Measurements from ENCODE around the gene CDCA8. TPM values are rescaled to one million over a fixed set of nuclear protein-coding genes. Genes with fewer than 3 reads are reported as not detected.
"Not testable (repeated sequence)": the region's sequence is repeated elsewhere in the genome, so short reads cannot be mapped to it uniquely, and the experiment has no call there.

CDCA8 gene
- total RNA-seq, 2 donors from 2014 or later, result 29.8 to 60.4 TPM

DNA sequence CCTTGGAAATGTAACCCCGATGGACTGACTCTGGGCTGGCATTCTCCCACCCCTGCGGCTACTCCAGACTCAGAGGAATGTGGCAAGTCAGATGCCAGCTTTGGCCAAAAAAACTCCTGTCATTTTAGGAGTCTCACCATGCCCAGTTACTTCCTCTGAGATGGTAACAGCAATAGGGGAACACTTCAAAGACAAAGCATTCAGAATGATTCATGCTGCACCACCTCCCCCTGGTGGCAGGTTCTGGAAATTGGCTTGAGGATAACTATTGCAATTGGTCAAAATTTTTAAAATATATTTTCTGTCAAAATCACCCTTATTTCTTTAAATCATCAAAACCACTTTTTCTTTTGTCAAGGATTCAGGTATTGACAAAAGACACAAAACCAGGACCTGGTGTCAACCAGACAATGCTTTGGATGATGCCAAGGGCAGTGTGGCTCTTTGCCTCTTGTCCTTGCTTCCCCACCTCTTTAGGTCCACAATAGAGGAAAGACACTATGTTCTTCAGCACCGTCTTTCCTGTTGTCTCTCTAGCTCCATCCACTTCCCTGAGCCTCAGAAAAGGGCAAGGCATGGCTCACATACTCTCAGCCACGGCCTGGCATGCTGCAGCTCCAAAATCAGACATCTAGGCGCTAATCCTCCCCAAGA, 9.9 kb upstream of the CDCA8 start:
- Mint-ChIP-seq H3K27me3 (no peaks in the 10 kb centered on the region), H3K4me1 (ENCODE audit: low read depth in 2 of 2) (peaks cover 4 to 5% of the 10 kb centered on the region in 2 donors), H3K27ac (no peak overlapping the region), H3K36me3 (peaks cover 10% of the 10 kb centered on the region), H3K9me3 (no peaks in the 10 kb centered on the region), H3K4me3 (no peak overlapping the region)
- peak; percentile 63 to 64 for ATAC-seq
- DNase-seq (ENCODE audit: low spot score), result no peak

DNA sequence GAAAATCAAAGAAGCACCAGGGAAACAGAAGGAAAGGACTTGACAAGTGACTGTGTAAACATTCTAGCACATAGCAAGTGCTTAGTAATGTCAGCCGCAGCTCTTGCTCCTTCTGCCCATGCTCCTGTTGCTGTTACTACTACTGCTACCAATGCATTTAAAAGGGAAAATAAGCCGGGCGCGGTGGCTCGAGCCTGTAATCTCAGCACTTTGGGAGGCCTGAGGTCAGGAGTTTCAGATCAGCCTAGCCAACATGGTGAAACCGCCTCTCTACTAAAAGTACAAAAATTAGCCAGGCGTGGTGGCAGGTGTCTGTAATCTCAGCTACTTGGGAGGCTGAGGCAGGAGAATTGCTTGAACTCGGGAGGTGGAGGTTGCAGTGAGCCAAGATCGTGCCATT, 8.1 kb upstream of the CDCA8 start:
- not testable (repeated sequence) for H3K9me3 Mint-ChIP-seq, H3K4me3 Mint-ChIP-seq
- H3K36me3 Mint-ChIP-seq, result peaks cover 16% of the 10 kb centered on the region

GRCh38 chr1:37685722-37686121, 6.6 kb upstream of the CDCA8 start:
- Mint-ChIP-seq H3K27me3 (no peaks in the 10 kb centered on the region), H3K4me1 (ENCODE audit: low read depth in 2 of 2) (peaks cover 22 to 23% of the 10 kb centered on the region in 2 donors), H3K36me3 (peaks cover 16% of the 10 kb centered on the region), H3K4me3 (no peak overlapping the region), H3K27ac (no peak overlapping the region), H3K9me3 (no peaks in the 10 kb centered on the region)
- DNase-seq (ENCODE audit: low spot score) (no peak), ATAC-seq (no peak)

More for the DNA sequence above, 8.1 kb upstream of the CDCA8 start:
- not testable (repeated sequence) for ATAC-seq; H3K27me3 Mint-ChIP-seq; DNase-seq (ENCODE audit: low spot score); H3K27ac Mint-ChIP-seq
- H3K4me1 Mint-ChIP-seq (ENCODE audit: low read depth in 2 of 2), result peaks cover 11% of the 10 kb centered on the region in 2 donors

- H3K9me3 Mint-ChIP-seq; DNase-seq (ENCODE audit: low spot score); H3K27me3 Mint-ChIP-seq; H3K4me3 Mint-ChIP-seq; ATAC-seq: not testable (repeated sequence)
- Mint-ChIP-seq H3K27ac (peak overlapping the region; percentile 36 to 67), H3K4me1 (ENCODE audit: low read depth in 2 of 2) (peaks cover 32 to 34% of the 10 kb centered on the region in 2 donors), H3K36me3 (peaks cover 16% of the 10 kb centered on the region)
Observed at GRCh38 chr1:37687764-37688163, 4.6 kb upstream of the CDCA8 start.

DNA sequence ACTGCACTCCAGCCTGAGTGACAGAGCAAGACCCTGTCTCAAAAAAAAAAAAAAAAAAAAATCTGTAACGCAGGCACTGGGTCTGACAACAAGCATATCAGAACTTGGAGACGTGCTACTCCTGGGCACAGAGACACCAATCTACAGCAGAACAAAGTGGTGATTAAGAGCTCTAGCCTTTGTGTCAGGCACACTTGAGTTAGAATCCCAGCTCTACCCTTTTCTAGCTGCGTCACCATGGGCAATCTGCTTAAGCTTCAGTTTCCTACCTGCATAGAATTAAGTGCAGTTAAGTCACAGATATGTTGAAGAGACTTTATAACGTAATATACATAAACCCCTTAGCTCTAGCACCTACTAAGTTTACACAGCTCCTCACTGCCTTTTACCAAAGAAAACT, 3.4 kb upstream of the CDCA8 start:
- ATAC-seq (no peak), DNase-seq (ENCODE audit: low spot score) (no peak)
- Mint-ChIP-seq H3K4me3 (peak overlapping the region; percentile 96), H3K27ac (peak overlapping the region; percentile 85 to 96), H3K4me1 (ENCODE audit: low read depth in 2 of 2) (peaks cover 28 to 34% of the 10 kb centered on the region in 2 donors), H3K9me3 (no peaks in the 10 kb centered on the region), H3K36me3 (peaks cover 16% of the 10 kb centered on the region), H3K27me3 (no peaks in the 10 kb centered on the region)

- peak; percentile 2 to 16 for ATAC-seq
- DNase-seq (ENCODE audit: low spot score), result peak; percentile 69
- Mint-ChIP-seq H3K27me3 (no peaks in the 10 kb centered on the region), H3K9me3 (no peaks in the 10 kb centered on the region), H3K27ac (peak overlapping the region; percentile 85 to 96), H3K36me3 (peaks cover 6% of the 10 kb centered on the region), H3K4me3 (peak overlapping the region; percentile 96), H3K4me1 (ENCODE audit: low read depth in 2 of 2) (peaks cover 27 to 30% of the 10 kb centered on the region in 2 donors)
Observed at GRCh38 chr1:37691497-37692077, 729 bp upstream of the CDCA8 start.

DNA sequence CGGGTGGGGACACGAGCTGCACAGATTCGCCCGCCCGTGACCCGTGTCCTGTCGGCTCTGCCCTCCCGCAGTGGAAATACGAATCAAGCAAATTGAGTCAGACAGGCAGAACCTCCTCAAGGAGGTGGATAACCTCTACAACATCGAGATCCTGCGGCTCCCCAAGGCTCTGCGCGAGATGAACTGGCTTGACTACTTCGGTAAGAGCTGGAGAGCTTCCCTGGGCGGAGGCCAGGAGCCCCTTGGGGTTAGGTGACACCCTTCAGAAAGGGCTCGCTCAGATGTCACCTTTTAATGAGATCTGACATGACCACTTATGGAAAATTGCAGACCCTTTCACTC, 489 bp downstream of the CDCA8 start:
- no peaks in the 10 kb centered on the region for H3K9me3 Mint-ChIP-seq
- peaks cover 27 to 30% of the 10 kb centered on the region in 2 donors for H3K4me1 Mint-ChIP-seq (ENCODE audit: low read depth in 2 of 2)
- peaks cover 6% of the 10 kb centered on the region for H3K36me3 Mint-ChIP-seq
- ATAC-seq (no peak), DNase-seq (ENCODE audit: low spot score) (no peak)
- H3K27me3 Mint-ChIP-seq, result no peaks in the 10 kb centered on the region
- peak overlapping the region; percentile 85 to 96 for H3K27ac Mint-ChIP-seq
- H3K4me3 Mint-ChIP-seq, result peak overlapping the region; percentile 96

- Mint-ChIP-seq H3K27me3 (no peaks in the 10 kb centered on the region), H3K27ac (no peak overlapping the region), H3K36me3 (peaks cover 25% of the 10 kb centered on the region), H3K9me3 (no peaks in the 10 kb centered on the region), H3K4me1 (ENCODE audit: low read depth in 2 of 2) (peaks cover 4 to 13% of the 10 kb centered on the region in 2 donors), H3K4me3 (no peak overlapping the region)
- no peak for DNase-seq (ENCODE audit: low spot score)
- no peak for ATAC-seq
Observed at GRCh38 chr1:37697090-37697489, 4.8 kb downstream of the CDCA8 start.

- no peak for ATAC-seq
- H3K27me3 Mint-ChIP-seq, result no peaks in the 10 kb centered on the region
- H3K36me3 Mint-ChIP-seq, result peaks cover 29% of the 10 kb centered on the region
- no peaks in the 10 kb centered on the region for H3K9me3 Mint-ChIP-seq
- H3K4me3 Mint-ChIP-seq, result no peak overlapping the region
- H3K27ac Mint-ChIP-seq, result no peak overlapping the region
- H3K4me1 Mint-ChIP-seq (ENCODE audit: low read depth in 2 of 2), result peaks cover 6 to 13% of the 10 kb centered on the region in 2 donors
- DNase-seq (ENCODE audit: low spot score), result no peak
Observed at GRCh38 chr1:37697737-37698136, 5.4 kb downstream of the CDCA8 start.

DNA sequence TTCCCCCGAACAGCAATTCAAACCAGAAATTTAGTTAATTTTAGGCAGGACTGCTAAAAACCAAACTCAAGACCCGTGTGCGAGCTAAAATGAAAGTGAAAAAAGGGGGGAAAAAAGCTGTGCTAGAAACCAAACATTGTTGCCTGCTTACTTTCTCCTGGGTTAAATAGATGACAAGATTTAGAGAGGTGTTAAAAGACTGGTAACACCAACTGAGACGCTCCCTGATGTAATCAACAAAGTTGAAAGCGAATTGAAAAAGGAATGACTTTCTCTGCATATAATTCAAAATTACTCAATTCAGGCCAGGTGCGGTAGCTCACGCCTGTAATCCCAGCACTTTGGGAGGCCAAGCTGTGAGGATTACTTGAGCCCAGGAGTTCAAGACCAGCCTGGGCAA, 6.8 kb downstream of the CDCA8 start:
- Mint-ChIP-seq H3K4me3 (peak overlapping the region; percentile 43), H3K27me3 (no peaks in the 10 kb centered on the region), H3K9me3 (no peaks in the 10 kb centered on the region), H3K27ac (peak overlapping the region in 1 of 2 donors; percentile 51), H3K36me3 (peaks cover 31% of the 10 kb centered on the region), H3K4me1 (ENCODE audit: low read depth in 2 of 2) (peaks cover 6 to 13% of the 10 kb centered on the region in 2 donors)
- DNase-seq (ENCODE audit: low spot score) (no peak), ATAC-seq (peak in 1 of 2 donors; percentile 64)

GRCh38 chr1:37701051-37701450, 8.7 kb downstream of the CDCA8 start:
- ATAC-seq (no peak), DNase-seq (ENCODE audit: low spot score) (no peak)
- Mint-ChIP-seq H3K9me3 (no peaks in the 10 kb centered on the region), H3K36me3 (peaks cover 33% of the 10 kb centered on the region), H3K27me3 (no peaks in the 10 kb centered on the region), H3K4me1 (ENCODE audit: low read depth in 2 of 2) (peaks cover 6 to 13% of the 10 kb centered on the region in 2 donors), H3K4me3 (no peak overlapping the region), H3K27ac (no peak overlapping the region)

DNA sequence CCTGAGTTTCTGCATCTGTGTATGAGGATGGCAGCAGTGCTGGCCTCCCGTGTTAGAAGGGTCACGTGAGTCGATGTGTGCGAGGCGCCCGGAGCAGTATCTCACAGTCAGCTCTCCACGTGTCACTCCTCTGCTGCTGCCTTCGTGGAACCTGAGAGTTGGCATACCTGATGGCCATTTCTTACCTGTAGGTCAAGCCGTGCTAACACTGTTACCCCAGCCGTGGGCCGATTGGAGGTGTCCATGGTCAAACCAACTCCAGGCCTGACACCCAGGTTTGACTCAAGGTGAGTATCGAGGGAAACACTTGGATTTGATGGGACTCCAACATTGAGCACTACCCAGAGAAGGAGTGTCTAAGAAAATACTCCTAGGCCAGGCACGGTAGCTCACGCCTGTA, 10.7 kb downstream of the CDCA8 start:
- H3K9me3 Mint-ChIP-seq, result no peaks in the 10 kb centered on the region
- H3K27ac Mint-ChIP-seq, result no peak overlapping the region
- H3K36me3 Mint-ChIP-seq, result peaks cover 36% of the 10 kb centered on the region
- ATAC-seq (no peak), DNase-seq (ENCODE audit: low spot score) (peak; percentile 47)
- H3K4me3 Mint-ChIP-seq, result no peak overlapping the region
- peaks cover 6 to 11% of the 10 kb centered on the region in 2 donors for H3K4me1 Mint-ChIP-seq (ENCODE audit: low read depth in 2 of 2)
- no peaks in the 10 kb centered on the region for H3K27me3 Mint-ChIP-seq

DNA sequence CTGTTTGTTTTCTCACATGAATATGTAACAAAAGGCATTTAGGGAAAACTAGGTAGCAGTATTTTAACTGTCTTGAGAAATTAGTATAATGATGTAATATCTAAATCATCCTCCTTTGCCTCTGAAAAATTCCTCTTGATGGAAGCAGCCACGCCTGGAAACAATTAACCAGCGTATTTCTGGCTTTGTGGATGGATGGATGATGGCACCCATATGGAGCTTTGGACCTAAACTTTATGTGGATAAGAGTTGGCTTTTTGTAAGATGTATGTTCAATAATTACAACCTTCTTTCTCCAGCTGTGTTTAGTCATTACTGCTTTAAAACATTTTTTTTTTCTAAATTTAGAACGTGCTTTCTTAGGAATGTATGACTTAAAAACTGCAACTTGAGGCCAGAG, 12.7 kb downstream of the CDCA8 start:
- Mint-ChIP-seq H3K27ac (no peak overlapping the region), H3K4me1 (ENCODE audit: low read depth in 2 of 2) (peaks cover 0 to 2% of the 10 kb centered on the region in 2 donors), H3K36me3 (peaks cover 31% of the 10 kb centered on the region), H3K27me3 (no peaks in the 10 kb centered on the region), H3K4me3 (no peak overlapping the region), H3K9me3 (no peaks in the 10 kb centered on the region)
- no peak for ATAC-seq
- no peak for DNase-seq (ENCODE audit: low spot score)

- peaks cover 0 to 2% of the 10 kb centered on the region in 2 donors for H3K4me1 Mint-ChIP-seq (ENCODE audit: low read depth in 2 of 2)
- H3K9me3 Mint-ChIP-seq, result no peaks in the 10 kb centered on the region
- H3K27me3 Mint-ChIP-seq, result no peaks in the 10 kb centered on the region
- no peak overlapping the region for H3K4me3 Mint-ChIP-seq
- DNase-seq (ENCODE audit: low spot score) (no peak), ATAC-seq (no peak)
- peaks cover 27% of the 10 kb centered on the region for H3K36me3 Mint-ChIP-seq
- H3K27ac Mint-ChIP-seq, result no peak overlapping the region
Observed at GRCh38 chr1:37705399-37705798, 13.1 kb downstream of the CDCA8 start.
